NOMO-1 treated with dmso at 0.1 percent for 144 hours (cell line): ENCODE results near the gene ST8SIA6.
"Not testable (repeated sequence)": the region's sequence is repeated elsewhere in the genome, so short reads cannot be mapped to it uniquely, and the experiment has no call there.

Experiments used
- DNase-seq: peaks from one replicate; lab custom pipeline; 2025; ENCODE audit not compliant: unreplicated experiment; lab: John Stamatoyannopoulos, UW

ST8SIA6 gene

DNA sequence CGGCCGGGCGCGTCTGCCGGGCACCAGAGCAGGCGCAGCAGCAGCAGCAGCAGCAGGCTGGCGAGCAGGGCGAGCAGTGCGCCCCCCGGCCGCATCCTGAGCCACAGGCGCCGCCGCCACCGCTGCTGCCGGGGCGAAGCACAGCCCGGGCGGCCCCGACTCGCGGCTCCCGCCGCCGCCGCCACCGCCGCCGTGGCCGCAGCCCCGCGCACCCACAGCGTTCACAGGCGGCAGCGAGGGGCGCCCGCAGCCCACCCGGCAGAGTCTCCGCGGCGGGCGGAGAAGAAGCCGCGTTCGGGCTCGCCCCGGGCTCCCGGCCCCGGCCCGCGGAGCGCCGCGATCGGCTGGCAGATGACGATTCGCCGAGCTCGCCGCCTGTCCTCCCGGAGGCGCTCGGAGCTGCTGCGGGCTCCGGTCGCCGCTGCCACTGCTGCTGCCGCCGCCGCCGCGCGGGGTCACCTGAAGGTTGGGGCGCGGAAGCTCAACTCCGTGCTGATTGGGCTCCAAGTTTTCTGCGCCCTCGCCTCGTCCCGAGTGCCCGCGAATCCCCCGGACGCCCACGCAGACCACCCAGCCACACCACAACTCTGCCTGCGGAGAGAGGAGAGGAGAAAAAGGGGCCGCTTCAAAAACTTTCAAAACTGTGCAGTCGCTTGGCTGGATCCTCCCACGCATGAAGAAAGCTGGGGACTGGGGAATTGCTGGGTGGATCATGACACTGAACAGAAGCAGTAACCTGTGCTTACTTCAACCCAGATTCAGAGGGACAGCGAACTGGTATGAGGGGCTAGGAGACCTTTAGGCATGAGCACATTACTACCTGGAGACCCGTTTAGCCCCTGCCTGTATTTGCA is at the start of gene ST8SIA6:
ST8SIA6 (minus strand) TSS at position 435 of the 854 bp plus-strand sequence; CDS start at position 95, 340 bp downstream.
- DNase-seq = peak; percentile 28

DNA sequence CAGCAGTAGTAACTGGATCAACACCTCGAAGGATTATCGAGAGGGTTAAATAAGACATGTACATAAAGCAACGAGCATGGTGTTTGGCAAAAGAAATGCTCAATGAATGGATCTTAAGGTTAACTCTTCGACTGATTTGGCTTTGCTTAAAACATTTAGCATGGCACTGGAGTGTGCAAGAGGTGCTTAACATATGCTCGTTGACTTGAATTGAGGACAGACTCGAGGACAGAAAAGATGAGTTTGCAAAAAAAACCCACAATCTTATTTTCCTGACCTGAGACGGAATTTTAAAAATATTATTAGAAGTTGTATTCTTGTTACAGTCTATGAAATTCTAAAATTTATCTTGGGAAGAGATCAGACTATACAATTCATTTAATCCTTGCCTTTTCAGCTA is 49.4 kb upstream of the ST8SIA6 start:
- no peak for DNase-seq

DNA sequence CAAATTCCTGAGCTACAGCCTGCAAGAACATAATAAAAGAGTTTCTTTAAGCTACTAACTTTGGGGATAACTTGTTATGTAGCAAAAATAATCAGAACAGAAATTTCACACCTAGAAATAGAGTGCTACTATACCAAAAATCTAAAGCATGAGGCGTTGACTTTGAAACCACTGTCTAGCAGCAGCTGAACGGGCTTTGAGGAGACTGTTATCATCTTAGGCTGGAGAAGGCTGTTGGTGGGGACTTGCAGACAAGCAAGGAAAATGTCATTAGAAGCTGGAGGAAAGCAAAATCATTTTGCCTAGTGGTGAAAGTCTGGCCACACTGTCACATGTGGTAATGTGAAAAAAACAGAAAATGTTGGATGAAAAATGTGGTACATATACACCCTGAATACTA is 48.4 kb upstream of the ST8SIA6 start:
- DNase-seq = no peak

DNA sequence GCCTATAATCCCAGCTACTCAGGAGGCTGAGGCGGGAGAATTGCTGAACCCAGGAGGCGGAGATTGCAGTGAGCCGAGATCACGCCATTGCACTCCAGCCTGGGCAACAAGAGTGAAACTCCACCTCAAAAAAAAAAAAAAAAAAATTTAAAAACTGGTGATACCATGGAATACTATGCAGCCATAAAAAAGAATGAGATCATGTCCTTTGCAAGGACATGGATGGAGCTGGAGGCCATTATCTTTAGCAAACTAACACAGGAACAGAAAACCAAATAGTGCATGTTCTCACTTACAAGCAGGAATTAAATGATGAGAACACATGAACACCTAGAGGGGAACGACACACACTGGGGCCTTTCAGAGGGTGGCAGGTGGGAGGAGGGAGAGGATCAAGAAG is 44.6 kb upstream of the ST8SIA6 start:
- DNase-seq = not testable (repeated sequence)

GRCh38 chr10:17497446-17498030 is 43.1 kb upstream of the ST8SIA6 start:
- no peak for DNase-seq

- DNase-seq = no peak
These were observed 40.3 kb upstream of the ST8SIA6 start for GRCh38 chr10:17494626-17495260.

GRCh38 chr10:17488848-17489247 is 34.5 kb upstream of the ST8SIA6 start:
- no peak for DNase-seq

DNA sequence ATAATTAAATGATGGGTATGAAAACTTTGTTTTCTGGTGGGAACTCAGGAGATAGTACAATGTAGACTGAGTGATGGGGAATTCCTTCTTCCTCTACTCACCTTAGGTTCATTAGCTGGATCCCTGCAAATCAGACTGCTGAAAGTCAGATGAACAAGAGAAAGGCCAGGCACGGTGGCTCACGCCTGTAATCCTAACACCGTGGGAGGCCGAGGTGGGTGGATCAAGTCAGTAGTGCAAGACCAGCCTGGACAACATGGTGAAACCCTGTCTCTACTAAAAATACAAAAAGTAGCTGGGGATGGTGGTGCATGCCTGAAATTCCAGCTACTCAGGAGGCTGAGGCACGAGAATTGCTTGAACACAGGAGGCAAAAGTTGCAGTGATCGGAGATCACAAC is 28.7 kb upstream of the ST8SIA6 start:
- DNase-seq = no peak

GRCh38 chr10:17479822-17480221 is 25.4 kb upstream of the ST8SIA6 start:
- peak; percentile 77 for DNase-seq

GRCh38 chr10:17479015-17479615 is 24.7 kb upstream of the ST8SIA6 start:
- DNase-seq = no peak

DNA sequence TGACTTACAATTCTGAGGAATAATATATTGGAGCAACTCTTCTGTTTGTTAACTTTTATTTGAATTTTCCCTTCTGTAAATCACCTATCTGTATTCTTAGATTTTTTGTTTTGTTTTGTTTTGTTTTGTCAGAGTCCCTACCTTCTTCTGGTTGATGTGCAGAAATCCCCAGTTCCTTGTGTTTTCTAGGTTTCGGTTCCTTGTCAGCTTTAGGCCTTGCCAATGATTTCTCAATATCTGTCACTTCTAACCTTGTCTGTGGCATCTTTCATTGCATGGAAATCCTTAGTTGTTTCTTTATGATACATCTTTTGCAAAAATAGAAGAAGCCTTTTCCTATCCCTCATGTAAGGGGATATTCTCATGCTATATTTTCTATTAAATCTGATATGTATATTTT is 21.7 kb upstream of the ST8SIA6 start:
- DNase-seq = peak; percentile 80

DNA sequence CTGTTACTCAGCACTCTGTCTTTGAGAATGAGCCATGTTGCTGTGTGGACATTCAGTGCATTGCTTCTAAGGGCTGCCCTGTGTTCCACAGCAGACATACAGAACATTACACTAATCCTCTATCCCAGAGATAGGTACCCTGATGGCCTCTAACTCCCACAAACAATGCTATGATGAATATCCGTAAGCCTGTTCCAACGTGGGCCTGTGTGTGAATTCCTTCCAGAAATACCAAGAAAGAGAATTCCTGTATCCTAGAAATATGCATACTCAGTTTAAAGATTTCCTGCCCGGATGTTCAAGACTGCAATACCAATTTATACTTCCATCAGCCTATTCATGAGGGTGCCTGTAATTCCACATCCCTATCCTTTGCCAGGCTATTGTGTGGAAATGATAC is 21.3 kb upstream of the ST8SIA6 start:
- no peak for DNase-seq

DNA sequence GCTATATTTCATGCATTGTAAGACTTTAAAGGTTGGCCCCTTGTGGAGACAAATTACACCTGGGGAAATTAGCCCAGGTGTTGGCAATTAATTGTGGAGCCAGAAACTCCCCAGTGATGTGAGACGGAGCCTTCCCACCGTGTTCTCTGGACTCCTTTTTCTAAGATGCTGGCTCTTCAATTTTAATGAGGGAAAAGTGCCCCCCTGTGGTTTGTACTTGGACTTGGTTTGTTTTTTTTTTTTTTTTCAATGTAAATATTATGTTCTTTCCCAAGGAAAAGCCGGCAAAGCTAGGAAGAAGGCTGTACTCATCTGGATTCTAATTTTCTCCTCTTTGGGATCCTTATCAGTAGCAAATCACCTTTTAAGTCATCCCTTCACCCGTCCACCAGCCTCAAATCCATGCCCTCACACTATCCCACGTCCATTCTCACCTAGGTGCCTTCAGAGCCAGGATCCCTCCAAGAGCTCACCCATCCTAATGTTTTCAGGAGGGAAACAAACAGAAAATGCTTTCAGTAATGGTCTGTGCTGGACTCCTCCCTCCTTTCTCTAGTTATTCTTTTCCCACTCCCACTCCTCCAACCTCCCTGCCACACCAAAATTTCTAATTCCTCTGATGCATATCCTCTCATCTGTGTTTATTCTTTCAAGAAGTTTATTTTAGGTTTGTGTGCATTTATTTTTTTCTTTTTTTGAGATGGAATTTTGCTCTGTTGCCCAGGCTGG is 20.4 kb upstream of the ST8SIA6 start:
- DNase-seq = no peak

- DNase-seq = peak; percentile 37
These were observed 19.0 kb upstream of the ST8SIA6 start for GRCh38 chr10:17473228-17473950.

- peak; percentile 11 for DNase-seq
These were observed 18.3 kb upstream of the ST8SIA6 start for GRCh38 chr10:17472481-17473227.

DNA sequence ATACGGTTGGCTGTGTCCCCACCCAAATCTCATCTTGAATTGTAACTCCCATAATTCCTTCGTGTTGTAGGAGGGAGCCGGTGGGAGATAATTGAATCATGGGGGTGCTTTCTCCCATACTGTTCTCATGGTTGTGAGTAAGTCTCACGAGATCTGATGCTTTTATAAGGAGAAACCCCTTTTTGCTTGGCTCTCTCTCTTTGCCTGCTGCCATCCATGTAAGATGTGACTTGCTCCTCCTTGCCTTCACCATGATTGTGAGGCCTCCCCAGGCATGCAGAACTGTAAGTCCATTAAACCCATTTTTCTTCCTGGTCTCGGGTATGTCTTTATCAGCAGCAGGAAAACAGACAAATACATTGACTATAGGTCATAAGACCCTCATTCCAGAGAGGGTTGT is 15.9 kb upstream of the ST8SIA6 start:
- no peak for DNase-seq

GRCh38 chr10:17465328-17466125 is 11.1 kb upstream of the ST8SIA6 start:
- no peak for DNase-seq

DNA sequence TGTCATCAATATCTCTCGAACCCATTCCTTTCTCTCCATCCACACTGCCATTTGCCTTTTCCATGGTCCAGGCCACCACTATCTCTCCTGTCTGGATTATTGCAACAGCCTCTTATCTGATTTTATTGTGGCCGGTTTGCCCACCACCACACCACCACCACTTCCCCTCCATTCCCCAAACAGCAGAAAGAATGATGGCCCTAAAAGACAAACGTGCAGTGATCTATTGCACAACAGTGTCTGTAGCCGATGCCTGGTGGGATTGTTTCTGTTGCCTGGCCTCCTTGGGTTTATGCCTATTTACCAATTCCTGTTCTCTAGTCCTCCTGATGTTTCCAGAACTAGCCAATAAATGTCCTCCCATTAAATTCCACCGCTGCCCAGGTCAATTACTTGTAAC is 10.2 kb upstream of the ST8SIA6 start:
- DNase-seq = peak; percentile 5

- DNase-seq = peak; percentile 23
These were observed 6.4 kb upstream of the ST8SIA6 start for GRCh38 chr10:17460756-17461155.
